ENCODE results near the gene KLK2.

KLK2 gene

GRCh38 chr19:50925734-50926133 is 52.5 kb downstream of the KLK2 start:
- no peak overlapping the region for H3K4me3 ChIP-seq (ENCODE audit: low read depth, low read length)

GRCh38 chr19:50926144-50926543 is 52.9 kb downstream of the KLK2 start:
- H3K4me1 ChIP-seq (ENCODE audit: control insufficient read depth, insufficient read depth, low read length), result peaks cover 10% of the 10 kb centered on the region
- no peak overlapping the region for H3K4me3 ChIP-seq (ENCODE audit: low read depth, low read length)
- H3K36me3 ChIP-seq (ENCODE audit: control insufficient read depth, insufficient read depth, low read length), result no peaks in the 10 kb centered on the region
- H3K9ac ChIP-seq (ENCODE audit: low read length), result no peak overlapping the region
- no peak overlapping the region for H3K27ac ChIP-seq (ENCODE audit: low read depth, low read length)
- H3K27me3 ChIP-seq (ENCODE audit: control insufficient read depth, insufficient read depth, low read length), result peaks cover 26% of the 10 kb centered on the region
- H3K9me3 ChIP-seq (ENCODE audit: control insufficient read depth, insufficient read depth, low read depth, low read length), result no peaks in the 10 kb centered on the region

More at GRCh38 chr19:50925734-50926133, 52.5 kb downstream of the KLK2 start:
- Histone ChIP-seq H3K27me3 (ENCODE audit: control insufficient read depth, insufficient read depth, low read length) (peaks cover 24% of the 10 kb centered on the region), H3K36me3 (ENCODE audit: control insufficient read depth, insufficient read depth, low read length) (no peaks in the 10 kb centered on the region), H3K4me1 (ENCODE audit: control insufficient read depth, insufficient read depth, low read length) (peaks cover 10% of the 10 kb centered on the region), H3K27ac (ENCODE audit: low read depth, low read length) (no peak overlapping the region), H3K9ac (ENCODE audit: low read length) (no peak overlapping the region), H3K9me3 (ENCODE audit: control insufficient read depth, insufficient read depth, low read depth, low read length) (no peaks in the 10 kb centered on the region)

GRCh38 chr19:50928831-50929230 is 55.6 kb downstream of the KLK2 start:
- Histone ChIP-seq H3K4me3 (ENCODE audit: low read depth, low read length) (no peak overlapping the region), H3K27me3 (ENCODE audit: control insufficient read depth, insufficient read depth, low read length) (peaks cover 23% of the 10 kb centered on the region), H3K9me3 (ENCODE audit: control insufficient read depth, insufficient read depth, low read depth, low read length) (no peaks in the 10 kb centered on the region), H3K27ac (ENCODE audit: low read depth, low read length) (no peak overlapping the region), H3K36me3 (ENCODE audit: control insufficient read depth, insufficient read depth, low read length) (no peaks in the 10 kb centered on the region), H3K9ac (ENCODE audit: low read length) (no peak overlapping the region), H3K4me1 (ENCODE audit: control insufficient read depth, insufficient read depth, low read length) (no peaks in the 10 kb centered on the region)
